Prostate gland (tissue), 2 donors: ENCODE measurements around the gene GFI1B.

Experiments used
- POLR2A ChIP-seq: fragments of 450-650 bp; IDR thresholded peaks from one replicate; pipeline ENCODE4 v1.6.1; 2016; ENCODE audit warnings: antibody characterized with exemption, mild to moderate bottlenecking
- POLR2AphosphoS5 ChIP-seq: sonication (generic); formaldehyde crosslinking; IDR thresholded peaks from one replicate; pipeline ENCODE4 v1.6.1; 2017; ENCODE audit warnings: antibody characterized with exemption
- TF ChIP-seq, protein P1 (sequence below), 4 experiments: fragments of 200-600 bp in 2 of 4; fragments of 450-650 bp in 2 of 4; sonication (generic) in 2 of 4; IDR thresholded peaks; 1 replicate in 3 of 4; 2 replicates in 1 of 4; pipeline ENCODE4 v1.5.1; 2016 to 2019; ENCODE audit warnings: antibody characterized with exemption in 4 of 4, mild to moderate bottlenecking in 2 of 4, moderate library complexity in 2 of 4

DNA sequence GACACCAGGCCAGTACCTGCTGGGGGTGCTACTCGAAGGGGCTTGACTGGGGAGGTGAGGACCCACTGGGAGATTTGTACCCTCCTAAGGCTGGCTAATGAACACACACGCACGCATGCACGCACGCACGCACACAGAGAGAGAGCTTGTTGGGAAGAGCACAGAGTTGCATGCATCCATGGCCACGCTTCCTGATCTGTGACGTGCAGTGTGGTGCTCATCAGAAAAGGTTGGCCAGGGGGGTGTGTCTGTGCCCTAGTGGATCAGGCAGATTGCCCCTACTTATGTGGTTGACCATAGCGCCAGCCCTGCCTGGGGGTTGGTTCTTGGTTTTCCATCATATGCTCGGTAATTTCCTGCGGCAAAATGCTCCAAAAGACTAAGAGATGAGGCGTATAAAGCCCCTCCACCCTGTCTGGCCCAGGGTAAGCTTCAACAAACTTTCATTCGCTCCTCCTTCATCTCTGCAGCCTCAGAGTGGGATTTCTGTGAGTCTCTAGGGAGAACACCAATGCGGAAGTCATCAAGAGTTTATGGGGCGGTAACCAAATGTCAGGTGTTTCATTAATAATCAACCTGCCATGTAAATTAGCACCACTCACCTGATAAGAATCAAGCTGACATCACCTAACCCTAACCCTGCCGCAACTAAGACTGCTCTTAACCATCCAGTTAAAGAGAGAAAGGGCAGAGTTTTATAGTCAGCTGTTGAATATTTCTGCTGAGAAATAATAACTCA, 8.0 kb upstream of the GFI1B start:
- no peak for TF ChIP-seq POLR2A
- no peak for TF ChIP-seq POLR2AphosphoS5
- TF ChIP-seq, protein P1, sequence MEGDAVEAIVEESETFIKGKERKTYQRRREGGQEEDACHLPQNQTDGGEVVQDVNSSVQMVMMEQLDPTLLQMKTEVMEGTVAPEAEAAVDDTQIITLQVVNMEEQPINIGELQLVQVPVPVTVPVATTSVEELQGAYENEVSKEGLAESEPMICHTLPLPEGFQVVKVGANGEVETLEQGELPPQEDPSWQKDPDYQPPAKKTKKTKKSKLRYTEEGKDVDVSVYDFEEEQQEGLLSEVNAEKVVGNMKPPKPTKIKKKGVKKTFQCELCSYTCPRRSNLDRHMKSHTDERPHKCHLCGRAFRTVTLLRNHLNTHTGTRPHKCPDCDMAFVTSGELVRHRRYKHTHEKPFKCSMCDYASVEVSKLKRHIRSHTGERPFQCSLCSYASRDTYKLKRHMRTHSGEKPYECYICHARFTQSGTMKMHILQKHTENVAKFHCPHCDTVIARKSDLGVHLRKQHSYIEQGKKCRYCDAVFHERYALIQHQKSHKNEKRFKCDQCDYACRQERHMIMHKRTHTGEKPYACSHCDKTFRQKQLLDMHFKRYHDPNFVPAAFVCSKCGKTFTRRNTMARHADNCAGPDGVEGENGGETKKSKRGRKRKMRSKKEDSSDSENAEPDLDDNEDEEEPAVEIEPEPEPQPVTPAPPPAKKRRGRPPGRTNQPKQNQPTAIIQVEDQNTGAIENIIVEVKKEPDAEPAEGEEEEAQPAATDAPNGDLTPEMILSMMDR (IDR thresholded peaks at IDR 0.05): no peak
